Measurements from ENCODE around the gene CACNA1D.

DNA sequence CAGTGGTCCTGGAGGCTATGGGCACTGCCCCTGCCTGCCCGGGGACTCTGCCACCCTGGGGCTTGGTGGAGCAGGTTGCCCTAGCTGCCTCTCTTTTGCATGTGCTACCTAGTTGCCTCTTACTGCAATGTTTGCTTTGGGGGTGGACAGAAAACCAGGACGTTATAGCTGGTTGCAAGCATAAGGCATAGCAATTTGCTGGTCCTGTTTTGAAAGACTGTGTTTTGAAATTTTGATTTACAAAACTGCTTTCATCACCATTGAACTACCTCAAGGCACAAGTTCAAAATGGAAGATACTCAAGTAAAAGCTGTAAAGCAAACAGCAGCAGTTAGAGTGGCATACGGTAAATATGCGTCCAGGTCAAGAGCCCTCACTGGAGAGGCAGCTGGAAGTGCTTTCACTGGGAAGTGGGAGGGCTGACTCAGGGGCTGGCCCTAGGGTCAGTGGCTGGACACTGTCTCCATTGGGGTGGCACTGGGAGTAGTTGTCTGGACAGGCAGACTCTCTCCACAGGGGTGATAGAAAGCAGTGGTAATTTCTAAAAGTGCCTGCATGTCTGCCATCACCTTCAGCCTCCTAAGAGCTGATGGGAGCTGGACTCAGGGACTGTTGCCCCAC is 213.7 kb downstream of the CACNA1D start:
- TF ChIP-seq POLR2A (IDR thresholded peaks at IDR 0.05), result no peak
- TF ChIP-seq, protein P1, sequence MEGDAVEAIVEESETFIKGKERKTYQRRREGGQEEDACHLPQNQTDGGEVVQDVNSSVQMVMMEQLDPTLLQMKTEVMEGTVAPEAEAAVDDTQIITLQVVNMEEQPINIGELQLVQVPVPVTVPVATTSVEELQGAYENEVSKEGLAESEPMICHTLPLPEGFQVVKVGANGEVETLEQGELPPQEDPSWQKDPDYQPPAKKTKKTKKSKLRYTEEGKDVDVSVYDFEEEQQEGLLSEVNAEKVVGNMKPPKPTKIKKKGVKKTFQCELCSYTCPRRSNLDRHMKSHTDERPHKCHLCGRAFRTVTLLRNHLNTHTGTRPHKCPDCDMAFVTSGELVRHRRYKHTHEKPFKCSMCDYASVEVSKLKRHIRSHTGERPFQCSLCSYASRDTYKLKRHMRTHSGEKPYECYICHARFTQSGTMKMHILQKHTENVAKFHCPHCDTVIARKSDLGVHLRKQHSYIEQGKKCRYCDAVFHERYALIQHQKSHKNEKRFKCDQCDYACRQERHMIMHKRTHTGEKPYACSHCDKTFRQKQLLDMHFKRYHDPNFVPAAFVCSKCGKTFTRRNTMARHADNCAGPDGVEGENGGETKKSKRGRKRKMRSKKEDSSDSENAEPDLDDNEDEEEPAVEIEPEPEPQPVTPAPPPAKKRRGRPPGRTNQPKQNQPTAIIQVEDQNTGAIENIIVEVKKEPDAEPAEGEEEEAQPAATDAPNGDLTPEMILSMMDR (IDR thresholded peaks at IDR 0.05), result no peak
